Measurements from ENCODE around the gene ZBED4.
A peak's percentile ranks its signal among the peaks of the same experiment; 100 is the strongest.

ZBED4 gene

DNA sequence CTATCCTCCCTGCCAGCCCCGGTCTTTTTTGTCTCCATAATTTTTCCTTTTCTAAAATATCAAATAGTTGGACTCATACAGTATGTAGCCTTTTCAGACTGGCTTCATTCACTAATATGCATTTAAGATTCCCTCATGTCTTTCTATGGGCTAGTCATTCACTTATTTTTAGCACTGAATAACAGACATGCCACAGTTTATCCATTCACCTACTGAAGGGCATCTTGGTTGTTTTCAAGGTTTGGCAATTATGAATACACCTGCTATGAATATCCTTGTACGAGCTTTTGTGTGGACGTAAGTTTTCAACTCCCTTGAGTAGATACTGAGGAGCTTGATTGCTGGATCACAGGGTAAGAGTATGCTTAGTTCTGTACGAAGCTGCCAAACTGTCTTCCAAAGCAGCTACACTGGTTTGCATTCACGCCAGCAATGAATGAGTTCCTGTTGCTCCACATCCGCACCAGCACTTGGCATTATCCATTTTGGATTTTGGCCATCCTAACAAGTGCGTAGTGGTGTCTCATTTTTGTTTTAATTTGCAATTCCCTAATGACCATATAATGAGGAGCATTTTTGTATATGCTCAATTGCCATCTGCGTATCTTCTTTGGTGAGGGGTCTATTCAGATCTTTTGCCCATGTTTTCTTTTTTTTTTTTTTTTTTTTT is 43.5 kb downstream of the ZBED4 start:
- FAIRE-seq: no peak
- TF ChIP-seq POLR2A (IDR thresholded peaks at IDR 0.05; ENCODE audit: low read depth, low read length) (no peak), PAX5 (IDR thresholded peaks at IDR 0.05; ENCODE audit: insufficient read depth, low read length, severe bottlenecking) (no peak), TAF1 (IDR thresholded peaks at IDR 0.05; ENCODE audit: low read depth, low read length) (no peak), POU2F2 (IDR thresholded peaks at IDR 0.05; ENCODE audit: low read depth, low read length) (no peak), SPI1 (IDR thresholded peaks at IDR 0.05; ENCODE audit: low read depth, low read length) (no peak), POLR2AphosphoS5 (IDR thresholded peaks at IDR 0.05; ENCODE audit: low read depth, low read length) (no peak)
- no peak for DNase-seq (ENCODE audit: insufficient read length, low spot score)

DNA sequence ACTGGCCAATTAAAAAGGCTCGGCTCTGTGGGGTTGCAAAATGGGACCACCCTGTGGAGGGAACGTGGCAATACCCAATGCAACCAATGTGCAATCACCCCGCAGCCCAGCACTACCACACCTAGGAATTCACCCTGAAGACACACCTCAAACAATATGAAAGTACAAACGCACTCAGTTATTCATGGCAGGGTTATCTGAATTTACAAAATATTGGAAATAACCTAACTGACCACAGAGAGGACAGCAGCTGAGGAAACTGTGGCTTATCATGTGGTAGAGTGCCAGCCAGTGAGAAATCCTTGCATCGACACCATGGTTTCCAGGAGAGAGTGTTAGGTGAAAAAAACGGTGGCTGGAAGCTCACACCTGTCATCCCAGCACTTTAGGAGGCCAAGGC is 45.9 kb downstream of the ZBED4 start:
- DNase-seq (ENCODE audit: insufficient read length, low spot score) (no peak), FAIRE-seq (no peak)
- TF ChIP-seq TAF1 (IDR thresholded peaks at IDR 0.05; ENCODE audit: low read depth, low read length) (no peak), PAX5 (IDR thresholded peaks at IDR 0.05; ENCODE audit: insufficient read depth, low read length, severe bottlenecking) (no peak), POLR2AphosphoS5 (IDR thresholded peaks at IDR 0.05; ENCODE audit: low read depth, low read length) (no peak), POU2F2 (IDR thresholded peaks at IDR 0.05; ENCODE audit: low read depth, low read length) (no peak), POLR2A (IDR thresholded peaks at IDR 0.05; ENCODE audit: low read depth, low read length) (no peak), SPI1 (IDR thresholded peaks at IDR 0.05; ENCODE audit: low read depth, low read length) (no peak)

DNA sequence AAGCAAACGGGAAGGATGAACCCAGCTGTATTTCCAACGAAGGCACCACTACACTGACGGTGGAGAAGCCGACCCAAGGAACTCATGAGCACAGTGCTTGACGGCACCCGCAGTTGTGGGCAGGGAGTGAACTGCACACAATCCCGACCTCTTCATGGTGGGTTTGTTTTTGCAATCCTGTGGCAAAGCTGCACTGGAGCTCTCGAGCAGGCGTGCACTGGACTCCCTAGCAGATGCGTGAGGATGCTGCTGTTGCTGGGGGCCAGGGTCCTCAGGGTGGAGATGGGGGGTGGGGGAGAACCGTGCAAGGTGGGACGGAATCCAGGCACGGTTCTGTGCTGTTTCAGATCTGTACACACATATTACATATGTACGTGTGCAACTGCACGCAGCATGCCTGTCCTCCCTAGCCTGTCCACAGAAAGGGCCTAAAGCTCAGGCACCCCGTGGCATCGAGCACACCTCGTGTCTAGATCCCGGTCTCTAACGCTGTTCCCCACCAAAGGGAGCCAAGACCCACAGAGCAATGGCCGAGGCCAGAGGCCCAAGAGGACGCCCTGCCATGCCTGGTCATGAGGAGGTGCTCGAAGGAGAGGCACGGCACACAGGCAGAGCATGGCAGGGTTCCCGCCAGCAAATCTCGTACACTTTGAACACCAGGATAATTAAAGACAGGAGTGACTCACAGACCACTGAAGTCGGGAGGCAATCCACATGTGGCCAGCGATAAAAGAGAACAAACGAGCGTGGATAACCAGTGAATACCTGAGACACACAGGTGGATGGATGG is 47.0 kb downstream of the ZBED4 start:
- FAIRE-seq (no peak), DNase-seq (ENCODE audit: insufficient read length, low spot score) (no peak)
- no peak for TF ChIP-seq TAF1 (IDR thresholded peaks at IDR 0.05; ENCODE audit: low read depth, low read length)
- TF ChIP-seq PAX5 (IDR thresholded peaks at IDR 0.05; ENCODE audit: insufficient read depth, low read length, severe bottlenecking): no peak
- TF ChIP-seq POLR2A (IDR thresholded peaks at IDR 0.05; ENCODE audit: low read depth, low read length): no peak
- TF ChIP-seq SPI1 (IDR thresholded peaks at IDR 0.05; ENCODE audit: low read depth, low read length): no peak
- TF ChIP-seq POU2F2 (IDR thresholded peaks at IDR 0.05; ENCODE audit: low read depth, low read length): no peak
- TF ChIP-seq POLR2AphosphoS5 (IDR thresholded peaks at IDR 0.05; ENCODE audit: low read depth, low read length): no peak

DNA sequence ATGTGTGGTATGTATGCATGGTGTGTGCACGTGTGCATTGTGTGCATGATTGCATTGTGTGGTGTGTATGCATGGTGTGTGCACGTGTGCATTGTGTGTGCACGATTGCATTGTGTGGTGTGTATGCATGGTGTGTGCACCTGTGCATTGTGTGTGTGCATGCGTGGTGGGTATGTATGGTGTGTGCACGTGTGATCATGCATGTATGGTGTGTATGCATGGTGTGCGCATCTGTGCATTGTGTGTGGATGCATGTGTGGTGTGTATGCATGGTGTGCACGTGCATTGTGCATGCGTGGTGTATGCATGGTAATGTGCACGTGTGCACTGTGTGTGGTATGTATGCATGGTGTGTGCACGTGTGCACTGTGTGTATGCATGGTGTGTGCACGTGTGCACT is 47.8 kb downstream of the ZBED4 start:
- TF ChIP-seq POLR2AphosphoS5 (IDR thresholded peaks at IDR 0.05; ENCODE audit: low read depth, low read length) (peak; percentile 75; the same call in 1 of the 2 replicates), TAF1 (IDR thresholded peaks at IDR 0.05; ENCODE audit: low read depth, low read length) (no peak)
- no peak for DNase-seq (ENCODE audit: insufficient read length, low spot score)
- FAIRE-seq: peak; percentile 91

DNA sequence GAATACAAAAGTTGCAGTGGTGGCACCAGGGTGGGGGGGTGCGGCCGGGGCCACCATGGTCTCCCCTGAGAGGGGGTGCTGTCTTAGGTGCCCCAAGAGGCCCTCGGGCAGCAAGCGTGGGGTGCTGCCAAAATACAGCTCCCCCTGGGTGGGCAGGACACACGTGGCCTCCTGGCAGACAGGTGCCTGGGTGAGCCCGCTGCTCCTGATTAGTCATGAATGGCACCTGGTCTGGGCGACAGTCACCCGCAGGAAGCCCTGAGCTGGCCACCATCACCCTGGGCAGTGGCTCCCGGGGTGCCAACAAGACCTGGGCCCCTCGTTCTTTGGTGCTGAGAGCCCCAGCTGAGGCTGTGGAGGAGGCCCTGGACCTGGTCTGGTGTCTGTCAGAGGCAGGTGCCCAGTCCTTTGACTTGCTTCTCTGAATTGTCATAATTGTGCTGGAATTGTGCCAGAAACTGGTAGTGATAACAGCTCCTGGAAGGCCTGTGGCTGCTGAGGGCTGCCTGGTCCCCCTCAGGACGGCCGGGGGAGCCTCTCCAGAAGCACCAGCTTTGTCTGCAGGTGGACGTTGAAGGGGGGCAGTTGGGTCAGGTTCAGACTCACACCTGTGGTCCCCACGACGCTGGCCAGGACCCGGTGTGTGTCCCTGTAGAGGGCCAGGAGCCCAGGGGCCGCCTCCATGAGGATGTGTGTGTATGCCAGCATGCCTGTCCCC is 49.8 kb downstream of the ZBED4 start:
- FAIRE-seq: no peak
- no peak for TF ChIP-seq POLR2A (IDR thresholded peaks at IDR 0.05; ENCODE audit: low read depth, low read length)
- no peak for TF ChIP-seq TAF1 (IDR thresholded peaks at IDR 0.05; ENCODE audit: low read depth, low read length)
- DNase-seq (ENCODE audit: insufficient read length, low spot score): no peak

DNA sequence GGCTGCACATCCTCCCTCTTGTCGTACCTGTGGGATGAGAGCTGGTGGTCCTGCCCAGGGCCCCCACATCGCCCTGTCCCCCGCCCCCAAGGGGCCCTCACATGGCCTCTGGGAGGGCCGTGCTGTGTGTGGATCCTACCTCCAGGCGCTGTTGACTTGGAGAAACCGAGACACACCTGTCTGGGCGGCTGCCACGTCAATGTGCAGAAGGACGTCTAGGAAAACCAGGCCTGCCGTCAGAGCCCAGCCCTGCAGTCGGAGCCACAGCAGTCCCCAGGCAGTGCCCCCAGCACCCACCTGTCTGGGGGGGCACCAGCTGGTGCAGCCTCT is 50.4 kb downstream of the ZBED4 start:
- FAIRE-seq: no peak
- TF ChIP-seq POU2F2 (IDR thresholded peaks at IDR 0.05; ENCODE audit: low read depth, low read length) (no peak), SPI1 (IDR thresholded peaks at IDR 0.05; ENCODE audit: low read depth, low read length) (no peak), PAX5 (IDR thresholded peaks at IDR 0.05; ENCODE audit: insufficient read depth, low read length, severe bottlenecking) (no peak), POLR2AphosphoS5 (IDR thresholded peaks at IDR 0.05; ENCODE audit: low read depth, low read length) (no peak), POLR2A (IDR thresholded peaks at IDR 0.05; ENCODE audit: low read depth, low read length) (no peak), TAF1 (IDR thresholded peaks at IDR 0.05; ENCODE audit: low read depth, low read length) (no peak)

DNA sequence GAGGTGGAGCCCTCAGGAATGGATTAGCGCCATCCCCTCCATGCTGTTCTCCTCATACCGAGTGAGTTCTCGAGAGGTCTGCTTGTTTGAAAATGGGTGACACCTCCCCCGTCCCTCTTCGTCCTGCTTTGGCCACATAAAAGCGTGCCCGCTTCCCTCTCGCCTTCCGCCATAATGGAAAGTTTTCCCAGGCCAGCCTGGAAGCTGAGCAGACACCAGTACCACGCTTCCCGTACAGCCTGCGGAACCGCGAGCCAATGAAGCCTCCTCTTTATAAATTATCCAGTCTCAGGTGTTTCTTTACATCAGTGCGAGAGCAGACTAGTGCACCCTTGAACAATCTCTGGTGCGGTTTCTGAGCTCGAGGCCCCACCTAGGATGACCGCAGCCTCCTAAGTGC is 51.8 kb downstream of the ZBED4 start:
- TF ChIP-seq POLR2A (IDR thresholded peaks at IDR 0.05; ENCODE audit: low read depth, low read length) (no peak), PAX5 (IDR thresholded peaks at IDR 0.05; ENCODE audit: insufficient read depth, low read length, severe bottlenecking) (no peak), POLR2AphosphoS5 (IDR thresholded peaks at IDR 0.05; ENCODE audit: low read depth, low read length) (no peak), TAF1 (IDR thresholded peaks at IDR 0.05; ENCODE audit: low read depth, low read length) (no peak), SPI1 (IDR thresholded peaks at IDR 0.05; ENCODE audit: low read depth, low read length) (no peak), POU2F2 (IDR thresholded peaks at IDR 0.05; ENCODE audit: low read depth, low read length) (no peak)
- DNase-seq (ENCODE audit: insufficient read length, low spot score) (no peak), FAIRE-seq (no peak)

More for the DNA sequence above, 50.4 kb downstream of the ZBED4 start:
- no peak for DNase-seq (ENCODE audit: insufficient read length, low spot score)

DNA sequence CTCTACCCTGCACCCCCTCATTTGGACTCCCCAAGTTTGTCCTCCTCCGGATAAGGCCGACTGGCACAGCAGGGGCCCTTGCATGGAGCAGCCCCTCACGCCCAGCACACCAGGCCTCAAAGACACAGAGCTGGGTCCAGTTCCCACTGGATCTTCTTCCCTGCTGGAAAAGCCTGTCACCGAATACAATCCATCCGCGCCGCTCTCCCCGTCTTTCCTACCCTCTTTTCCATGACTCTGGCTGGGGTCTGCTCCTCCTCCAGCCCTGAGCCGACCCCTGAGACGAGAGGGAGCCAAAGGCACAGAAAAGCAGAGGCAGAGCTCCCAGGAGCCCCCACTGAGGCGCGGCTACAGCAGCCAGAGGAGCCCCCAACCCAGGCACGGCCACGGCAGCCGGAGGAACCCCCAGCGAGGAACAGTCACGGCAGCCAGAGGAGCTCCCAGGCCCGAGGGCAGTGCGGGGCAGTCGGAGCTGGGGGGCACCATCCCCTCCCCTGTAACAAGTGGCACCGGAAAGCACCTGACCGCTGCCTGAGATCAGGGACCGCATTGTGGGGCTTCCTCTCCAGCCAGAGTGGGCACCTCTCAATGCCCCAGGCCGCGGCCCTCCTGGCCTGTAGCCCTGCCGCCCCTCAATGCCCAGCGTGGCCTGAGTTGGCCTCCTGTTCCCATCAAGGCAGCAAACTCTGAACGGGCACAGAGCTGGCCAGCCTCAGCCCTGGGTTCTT is 52.6 kb downstream of the ZBED4 start:
- no peak for DNase-seq (ENCODE audit: insufficient read length, low spot score)
- no peak for TF ChIP-seq POLR2A (IDR thresholded peaks at IDR 0.05; ENCODE audit: low read depth, low read length)
- TF ChIP-seq POLR2AphosphoS5 (IDR thresholded peaks at IDR 0.05; ENCODE audit: low read depth, low read length): no peak
- no peak for TF ChIP-seq SPI1 (IDR thresholded peaks at IDR 0.05; ENCODE audit: low read depth, low read length)
- no peak for TF ChIP-seq TAF1 (IDR thresholded peaks at IDR 0.05; ENCODE audit: low read depth, low read length)
- no peak for TF ChIP-seq POU2F2 (IDR thresholded peaks at IDR 0.05; ENCODE audit: low read depth, low read length)
- TF ChIP-seq PAX5 (IDR thresholded peaks at IDR 0.05; ENCODE audit: insufficient read depth, low read length, severe bottlenecking): no peak
- no peak for FAIRE-seq

DNA sequence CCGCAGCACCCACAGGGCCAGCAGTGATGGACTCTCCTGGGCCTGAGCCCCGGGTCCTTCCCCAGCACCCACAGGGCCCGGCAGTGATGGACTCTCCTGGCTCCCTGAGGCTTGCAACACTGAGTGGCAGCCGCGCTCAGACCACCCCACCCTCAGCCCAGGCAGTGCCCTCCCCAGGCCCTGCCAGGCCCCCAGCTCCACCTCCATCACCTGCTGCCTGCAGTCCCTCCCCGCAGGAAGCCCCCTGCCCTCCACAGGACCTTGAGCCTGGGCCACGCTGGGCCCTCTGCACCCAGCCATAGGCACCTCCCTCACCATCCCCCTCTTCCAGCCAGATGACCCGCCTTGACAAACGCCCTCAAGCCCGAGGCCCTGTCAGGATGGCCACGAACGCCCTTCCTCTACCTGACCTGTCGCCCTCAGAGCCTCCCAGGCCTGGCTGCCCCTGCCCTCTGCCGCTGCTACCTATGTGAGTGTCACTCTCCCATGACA is 53.2 kb downstream of the ZBED4 start:
- no peak for FAIRE-seq
- TF ChIP-seq PAX5 (IDR thresholded peaks at IDR 0.05; ENCODE audit: insufficient read depth, low read length, severe bottlenecking) (no peak), POLR2A (IDR thresholded peaks at IDR 0.05; ENCODE audit: low read depth, low read length) (no peak), POLR2AphosphoS5 (IDR thresholded peaks at IDR 0.05; ENCODE audit: low read depth, low read length) (no peak), TAF1 (IDR thresholded peaks at IDR 0.05; ENCODE audit: low read depth, low read length) (no peak), POU2F2 (IDR thresholded peaks at IDR 0.05; ENCODE audit: low read depth, low read length) (no peak), SPI1 (IDR thresholded peaks at IDR 0.05; ENCODE audit: low read depth, low read length) (no peak)
- no peak for DNase-seq (ENCODE audit: insufficient read length, low spot score)

Measured in GM12891 (cell line).